DMS153 treated with DMSO at 0.1 percent for 48 hours (cell line): ENCODE data around the gene SLC25A1.
"Not testable (repeated sequence)": the region's sequence is repeated elsewhere in the genome, so short reads cannot be mapped to it uniquely, and the experiment has no call there.

Experiments
- DNase-seq: peaks from one replicate; lab custom pipeline; 2025; ENCODE audit not compliant: unreplicated experiment; lab: John Stamatoyannopoulos, UW

The SLC25A1 gene

GRCh38 chr22:19206287-19206686 lies 27.8 kb upstream of the SLC25A1 start:
- DNase-seq, result no peak

GRCh38 chr22:19204640-19205039 lies 26.1 kb upstream of the SLC25A1 start:
- no peak for DNase-seq

DNA sequence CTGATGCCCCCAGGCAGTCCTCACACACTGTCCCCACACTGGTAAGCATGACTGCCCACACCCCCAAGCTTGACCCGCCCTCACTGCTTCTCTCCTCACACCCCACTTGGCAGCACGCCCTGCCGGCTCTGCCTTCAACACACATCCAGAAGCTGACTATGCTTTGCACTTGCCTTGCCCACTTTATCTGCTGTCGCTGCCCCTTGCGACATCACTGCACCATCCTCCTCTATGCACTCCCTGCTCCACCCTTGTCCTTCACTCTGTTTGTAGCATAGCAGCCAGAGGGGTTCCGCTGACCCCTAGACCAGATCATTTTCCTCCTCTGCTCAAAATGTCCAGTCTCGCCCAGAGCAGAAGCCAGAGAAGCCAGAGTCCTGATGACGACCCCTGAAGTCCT lies 25.3 kb upstream of the SLC25A1 start:
- no peak for DNase-seq

- DNase-seq, result not testable (repeated sequence)
These were observed 24.3 kb upstream of the SLC25A1 start for GRCh38 chr22:19202799-19203186.

DNA sequence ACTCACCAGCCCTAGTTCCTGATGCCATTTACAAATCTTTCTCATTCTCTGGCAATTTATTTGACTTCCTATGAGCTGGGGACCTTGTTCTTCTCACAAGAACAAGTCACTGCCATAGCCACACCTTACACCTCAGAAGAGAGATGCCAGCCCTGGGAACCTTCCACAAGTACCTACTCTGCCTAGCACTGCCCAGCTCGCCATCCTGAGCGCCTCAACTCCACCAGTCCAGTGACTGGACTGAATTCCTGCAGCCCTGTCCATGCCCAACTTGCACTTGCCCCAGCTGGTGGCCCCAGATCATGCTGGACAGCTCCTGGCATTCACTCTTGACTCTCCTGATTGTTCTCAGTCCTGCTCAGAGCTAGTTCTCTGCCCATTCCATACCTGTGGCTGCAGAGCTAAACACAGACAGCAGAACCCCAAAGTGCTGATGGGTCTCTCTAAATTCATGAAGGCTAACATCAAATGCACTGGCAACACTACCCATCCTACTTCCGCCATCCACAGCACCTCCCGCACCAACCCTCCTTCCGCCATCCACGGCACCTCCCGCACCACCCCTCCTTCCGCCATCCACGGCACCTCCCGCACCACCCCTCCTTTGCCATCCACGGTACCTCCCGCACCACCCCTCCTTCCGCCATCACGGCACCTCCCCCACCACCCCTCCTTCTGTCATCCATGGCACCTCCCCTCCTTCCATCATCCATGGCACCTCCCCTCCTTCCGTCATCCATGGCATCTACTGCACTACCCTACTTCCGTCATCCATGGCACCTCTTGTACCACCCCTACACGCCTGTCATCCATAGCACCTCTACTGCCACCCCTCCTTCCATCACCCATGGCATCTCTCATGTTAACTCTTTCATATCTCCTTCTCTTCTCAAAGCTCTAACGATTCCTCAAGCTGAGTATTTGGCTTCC lies 23.6 kb upstream of the SLC25A1 start:
- DNase-seq, result no peak

DNA sequence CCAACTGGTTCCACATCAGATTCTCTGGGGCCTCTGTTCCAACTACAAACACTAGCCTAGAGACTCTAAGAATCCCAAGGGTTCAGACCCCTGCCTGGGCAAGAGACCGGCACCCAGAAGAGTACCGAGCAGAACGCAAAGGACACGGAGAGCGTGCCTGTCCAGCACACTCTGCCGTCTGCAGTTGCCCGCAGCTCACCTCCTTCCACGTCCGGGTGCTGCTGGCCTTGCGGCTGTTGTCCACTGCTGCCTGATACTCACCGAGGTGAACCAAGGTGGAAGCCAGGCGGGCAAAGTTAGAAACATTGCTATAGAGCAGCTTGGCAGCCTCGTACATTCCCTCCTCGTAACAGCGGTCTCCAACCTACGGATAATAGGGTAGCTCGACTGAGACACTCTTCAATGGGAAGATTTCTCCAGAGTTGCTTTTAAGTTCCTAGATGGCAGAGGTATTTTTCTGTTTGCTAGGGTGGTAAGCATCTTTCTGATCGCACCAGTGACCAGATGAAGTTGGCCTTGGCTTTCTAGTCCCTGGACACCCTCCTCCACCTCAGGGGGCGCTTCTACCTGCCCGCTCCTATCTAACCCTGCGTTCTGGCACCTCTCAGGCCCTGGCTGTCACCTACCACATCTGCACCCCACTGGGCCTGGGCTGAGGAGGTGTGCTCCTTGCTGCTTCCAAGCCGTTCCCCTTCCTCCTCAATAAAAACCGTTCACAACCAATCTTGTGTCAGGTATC lies 22.8 kb upstream of the SLC25A1 start:
- no peak for DNase-seq

DNA sequence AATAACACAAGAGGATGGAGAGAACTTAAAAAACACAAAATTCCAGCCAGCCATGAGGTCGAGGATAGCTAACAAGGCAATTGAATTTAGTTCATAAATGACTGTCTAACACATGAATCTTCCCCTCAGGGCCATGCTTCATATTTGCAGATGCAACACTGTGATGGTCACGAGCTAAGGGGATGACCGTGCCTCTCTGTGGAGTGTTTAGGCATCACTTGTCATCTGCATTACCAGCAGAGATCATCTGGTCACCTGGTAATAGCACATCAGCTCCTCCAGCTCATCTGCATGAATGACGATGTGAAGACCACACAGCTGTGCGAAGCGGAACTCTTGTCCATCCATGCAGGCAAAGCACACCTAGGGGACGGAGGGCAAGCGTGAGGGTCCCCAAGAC lies 20.9 kb upstream of the SLC25A1 start:
- DNase-seq, result no peak

DNA sequence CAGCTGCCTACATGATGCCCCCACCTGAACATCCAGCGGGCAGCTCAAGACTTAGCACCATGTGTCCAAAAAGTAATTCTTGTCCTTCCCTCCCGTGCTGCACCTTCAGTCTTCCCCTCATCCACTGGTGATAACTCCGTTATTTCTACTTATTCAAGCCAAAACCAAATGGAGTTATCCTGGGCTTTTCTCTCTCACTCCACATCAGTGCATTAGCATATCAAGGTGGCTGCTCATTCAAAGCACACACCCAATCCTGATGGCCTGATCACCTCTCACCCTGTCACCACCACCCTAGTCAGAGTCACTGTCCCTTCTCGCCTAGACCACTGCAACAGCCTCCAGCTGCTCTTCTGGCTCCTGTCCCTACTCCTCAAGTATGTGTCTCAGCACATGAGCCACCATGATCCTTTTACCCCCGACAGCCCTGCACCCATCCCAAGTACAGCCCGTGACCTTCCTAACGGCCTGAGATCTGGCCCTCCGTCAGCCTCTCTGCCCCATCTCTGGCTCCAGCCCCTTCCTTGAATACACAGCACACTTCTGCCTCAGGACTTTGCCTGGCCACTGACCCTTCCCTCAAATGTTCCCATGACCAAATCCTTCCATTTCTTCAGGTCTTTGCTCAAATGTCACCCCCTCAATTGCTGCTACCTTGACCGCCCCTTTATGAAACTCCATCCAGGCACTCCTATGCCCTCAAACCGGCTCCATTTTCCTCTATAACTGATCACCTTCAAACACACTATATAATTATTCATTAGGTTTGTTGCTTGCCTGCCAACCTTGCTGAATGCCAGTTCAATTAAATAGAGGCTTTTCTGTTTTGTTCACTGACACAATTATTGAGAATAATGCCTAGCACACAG lies 19.7 kb upstream of the SLC25A1 start:
- no peak for DNase-seq

DNA sequence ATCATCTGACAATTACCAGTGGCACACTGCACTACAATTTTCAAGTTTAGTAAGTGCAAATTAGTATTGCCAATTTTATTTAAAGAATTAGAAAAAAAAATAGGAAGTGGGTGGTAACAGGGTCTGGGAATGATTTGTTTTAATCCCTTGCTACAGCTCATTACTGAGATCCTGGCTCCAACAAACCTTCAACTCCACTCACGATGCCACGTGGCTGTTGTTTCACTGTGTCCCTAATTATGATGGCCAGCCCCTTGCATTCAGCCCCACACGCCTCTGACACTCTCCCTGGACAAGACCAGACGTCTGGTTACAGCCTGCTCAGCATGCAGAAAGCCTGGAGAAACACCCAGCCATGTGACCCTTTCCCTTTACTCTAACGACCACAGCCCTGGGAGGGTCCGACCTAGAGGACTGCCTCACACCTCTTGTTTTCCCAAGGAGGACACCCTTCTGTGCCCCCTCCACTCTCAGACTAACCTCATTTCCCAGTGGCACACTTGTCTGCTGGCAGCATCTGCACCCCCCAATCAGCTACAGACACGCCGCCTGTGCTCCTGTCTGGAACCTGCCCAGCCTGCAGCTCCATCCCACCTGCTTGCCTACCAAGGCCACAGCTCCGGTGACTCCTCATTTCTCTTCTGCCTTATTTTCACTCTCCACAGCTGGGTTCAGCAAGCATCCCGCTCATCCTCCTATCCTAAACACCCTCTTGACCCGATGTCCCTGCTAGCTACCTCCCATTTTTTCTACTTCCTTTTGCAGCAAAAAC lies 18.5 kb upstream of the SLC25A1 start:
- DNase-seq, result no peak

DNA sequence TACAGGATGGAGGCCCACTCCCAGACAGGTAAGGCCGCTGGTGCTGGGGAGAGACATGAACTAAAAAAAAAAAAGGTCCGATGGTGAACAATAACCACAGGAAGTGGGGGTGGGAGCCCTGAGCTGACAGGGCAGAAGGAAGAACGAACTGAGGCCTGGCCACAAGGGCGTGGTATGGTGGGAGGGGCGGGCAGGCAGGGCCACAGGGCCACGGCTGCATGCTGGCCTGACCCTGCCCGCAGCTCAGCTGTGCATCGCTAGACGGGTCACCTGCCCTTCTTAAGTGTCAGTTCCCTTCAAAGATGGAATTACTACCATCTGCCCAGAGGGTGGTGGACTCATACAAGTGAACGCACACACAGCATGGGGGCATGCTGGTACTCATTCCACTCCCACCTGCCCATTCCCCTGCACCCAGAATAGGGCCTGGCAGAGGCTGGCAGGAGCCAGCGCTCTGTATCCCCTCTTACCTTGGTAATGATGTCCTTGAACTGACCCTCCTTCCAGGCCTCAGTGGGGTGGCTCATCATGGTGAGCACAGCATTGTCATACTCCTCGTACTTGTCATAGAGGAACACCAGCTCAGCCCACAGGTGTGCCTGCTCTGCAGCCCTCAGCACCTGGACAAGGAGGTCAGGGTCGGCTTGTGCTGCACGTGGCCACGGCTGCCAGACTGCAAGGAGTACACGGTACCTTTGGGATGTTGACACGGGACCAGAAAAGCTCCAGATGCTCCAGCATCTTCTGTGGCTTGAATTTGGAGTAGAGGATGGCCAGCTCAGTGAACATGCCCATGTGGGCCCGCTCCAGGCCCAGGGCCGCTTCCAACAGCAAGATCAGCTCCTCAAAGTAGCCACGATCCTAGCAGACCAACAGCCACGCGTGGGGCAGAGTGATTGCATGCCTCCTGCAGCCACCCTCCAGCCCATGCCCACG lies 17.5 kb upstream of the SLC25A1 start:
- DNase-seq, result no peak

DNA sequence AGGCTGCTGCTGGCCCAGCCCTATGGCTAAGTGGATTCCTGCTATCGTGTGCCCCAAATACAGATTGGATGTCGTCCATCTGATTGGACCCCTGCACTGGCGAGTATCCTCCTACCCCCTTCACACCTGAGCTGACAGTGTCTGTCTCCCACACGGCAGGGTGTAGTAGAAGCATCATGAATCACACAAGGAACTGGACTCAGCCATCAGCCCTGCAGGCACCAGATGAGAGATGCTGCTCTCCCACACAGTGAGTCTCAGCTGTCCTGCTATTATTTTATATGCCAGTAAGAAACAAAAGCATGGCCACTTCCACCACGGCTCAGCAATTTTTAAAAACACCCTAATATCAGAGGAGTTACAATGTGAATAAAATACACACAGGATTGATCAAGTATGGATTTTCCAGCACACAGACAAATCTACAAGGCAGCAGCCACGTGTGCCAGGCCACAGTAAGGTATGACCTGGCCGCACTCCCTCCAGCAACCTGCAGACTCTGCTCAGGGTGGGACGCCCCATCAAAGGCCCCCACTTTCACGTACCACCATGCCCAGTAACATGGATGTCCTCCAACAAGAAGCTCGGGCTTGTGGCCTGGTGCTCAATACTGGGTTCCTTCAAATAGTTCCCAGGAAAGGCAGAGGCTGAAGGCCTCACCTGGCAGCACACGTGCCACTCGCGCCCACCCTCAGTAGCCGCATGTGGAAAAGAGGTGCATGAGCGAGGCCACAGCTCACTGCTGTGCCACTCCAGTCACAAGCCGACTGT lies 16.4 kb upstream of the SLC25A1 start:
- no peak for DNase-seq

- no peak for DNase-seq
These were observed 15.3 kb upstream of the SLC25A1 start for GRCh38 chr22:19193879-19194278.

DNA sequence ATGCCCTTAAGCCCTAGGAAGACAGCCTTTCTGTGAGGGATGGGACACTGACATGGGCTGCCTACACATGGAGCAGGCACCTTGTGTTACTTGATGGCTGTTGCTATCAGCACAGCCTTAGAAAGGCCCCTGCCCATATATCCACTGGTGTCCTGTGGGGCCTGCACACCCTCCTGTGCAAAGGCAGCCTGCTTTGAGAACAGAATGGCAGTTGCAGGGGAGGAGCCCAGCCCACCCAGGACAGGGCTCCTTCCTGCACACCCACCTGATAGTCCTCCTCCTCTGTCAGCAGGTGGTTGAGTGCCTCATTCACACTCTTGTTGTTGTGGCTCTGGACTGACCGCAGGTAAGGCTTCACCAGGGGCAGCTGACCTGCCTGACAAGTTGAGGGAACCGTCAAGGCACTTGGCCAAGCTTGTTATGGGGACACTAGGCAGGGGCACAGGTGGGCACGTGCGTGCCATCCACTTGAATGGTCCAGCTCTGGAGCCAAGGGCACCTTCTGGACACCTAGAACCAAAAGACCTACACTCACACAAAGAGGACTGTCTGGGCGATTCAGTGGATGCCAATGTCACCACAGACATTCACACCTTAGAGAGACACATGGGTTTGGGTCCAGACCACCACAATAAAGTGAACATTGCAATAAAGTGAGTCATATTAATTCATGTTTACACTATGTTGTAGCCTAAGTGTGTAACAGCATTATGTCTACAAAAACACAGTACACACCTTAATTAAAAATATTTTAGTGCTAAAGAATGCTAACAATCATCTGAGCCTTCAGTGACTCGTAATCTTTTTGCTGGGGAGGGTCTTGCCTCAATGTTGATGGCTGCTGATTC lies 9.4 kb upstream of the SLC25A1 start:
- DNase-seq, result no peak

DNA sequence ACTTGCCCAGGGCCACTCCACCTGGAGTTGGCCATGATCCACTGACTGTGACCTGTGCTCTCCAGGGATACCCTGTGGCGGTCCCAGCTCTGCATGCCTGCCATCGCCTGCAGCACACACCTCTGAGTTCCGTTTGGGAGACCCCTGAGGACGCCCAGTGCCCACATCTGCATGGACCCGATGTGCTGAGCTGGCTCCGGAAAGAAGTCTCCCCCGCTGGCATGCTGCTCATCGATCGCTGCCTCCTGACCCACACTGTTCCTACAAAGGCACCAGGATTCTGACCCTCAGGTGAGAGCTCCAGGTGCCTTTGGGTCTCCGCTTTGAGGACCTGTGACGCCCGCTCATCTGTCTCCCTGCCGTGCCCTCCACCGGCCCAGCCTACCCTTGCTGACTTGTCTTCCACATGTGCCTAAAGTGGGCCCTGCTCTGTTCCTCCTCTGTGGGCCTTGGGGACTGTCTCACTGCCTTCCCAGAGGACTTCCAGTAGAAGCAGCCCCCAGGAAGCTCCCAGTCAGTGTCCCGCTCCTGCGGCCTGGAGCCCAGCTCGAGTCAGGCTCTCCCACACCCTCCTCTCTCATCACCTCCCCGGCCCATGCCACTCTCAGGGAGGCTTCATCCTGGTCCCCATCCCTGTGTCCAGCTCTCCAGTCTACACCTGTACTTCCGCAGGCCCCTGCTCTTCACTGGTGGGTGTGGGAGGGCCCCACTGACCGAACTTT lies 5.9 kb upstream of the SLC25A1 start:
- no peak for DNase-seq

DNA sequence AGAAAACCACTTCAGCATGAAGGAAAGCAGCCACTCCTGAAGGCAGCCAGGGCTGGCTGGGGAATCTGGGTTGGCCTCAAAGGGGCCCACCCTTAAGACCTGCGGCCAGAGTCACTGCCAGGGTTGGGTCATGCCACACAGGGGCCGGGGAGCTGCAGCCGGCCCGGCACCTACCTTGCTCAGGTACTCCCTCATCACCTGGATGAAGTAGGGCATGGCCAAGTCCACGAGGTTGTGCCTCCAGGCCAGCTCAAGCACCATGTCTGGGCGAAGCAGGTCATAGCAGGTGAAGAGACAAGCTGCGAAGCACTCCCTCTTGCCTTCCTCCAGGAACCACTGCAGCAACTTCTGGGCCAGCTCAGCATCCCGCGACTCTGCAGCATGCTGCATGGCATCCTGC lies 4.7 kb upstream of the SLC25A1 start:
- no peak for DNase-seq

GRCh38 chr22:19182472-19183157 lies 4.1 kb upstream of the SLC25A1 start:
- no peak for DNase-seq
